ENCODE measurements around the gene MEG3. TPM values are rescaled to one million over a fixed set of nuclear protein-coding genes. Genes with fewer than 3 reads are reported as not detected.

Gene MEG3
- total RNA-seq, 2 donors from 2014 or later, result 6.5 to 9.5 TPM

- H3K27ac ChIP-seq, result no peak overlapping the region
- H3K4me1 ChIP-seq, result no peaks in the 10 kb centered on the region
- TF ChIP-seq CTCF (IDR thresholded peaks at IDR 0.05), result no peak
- H3K4me3 ChIP-seq, result no peak overlapping the region
- H3K27me3 ChIP-seq, result no peaks in the 10 kb centered on the region
- H3K36me3 ChIP-seq, result no peaks in the 10 kb centered on the region
- no peak for DNase-seq (ENCODE audit: low spot score)
- no peaks in the 10 kb centered on the region for H3K9me3 ChIP-seq
Measured at GRCh38 chr14:100890061-100890850, 64.3 kb downstream of the MEG3 start.

- no peak for DNase-seq (ENCODE audit: low spot score)
- no peak overlapping the region for H3K4me3 ChIP-seq
- no peak for TF ChIP-seq CTCF (IDR thresholded peaks at IDR 0.05)
- no peak overlapping the region for H3K27ac ChIP-seq
- H3K27me3 ChIP-seq, result no peaks in the 10 kb centered on the region
- no peaks in the 10 kb centered on the region for H3K9me3 ChIP-seq
- no peaks in the 10 kb centered on the region for H3K4me1 ChIP-seq
- H3K36me3 ChIP-seq, result no peaks in the 10 kb centered on the region
Measured at GRCh38 chr14:100891051-100891450, 65.1 kb downstream of the MEG3 start.

- no peaks in the 10 kb centered on the region for H3K4me1 ChIP-seq
- no peak overlapping the region for H3K4me3 ChIP-seq
- H3K9me3 ChIP-seq, result no peaks in the 10 kb centered on the region
- TF ChIP-seq CTCF (IDR thresholded peaks at IDR 0.05), result no peak
- DNase-seq (ENCODE audit: low spot score), result no peak
- no peaks in the 10 kb centered on the region for H3K36me3 ChIP-seq
- H3K27ac ChIP-seq, result no peak overlapping the region
- H3K27me3 ChIP-seq, result no peaks in the 10 kb centered on the region
Measured at GRCh38 chr14:100891501-100892445, 65.9 kb downstream of the MEG3 start.

- Histone ChIP-seq H3K9me3 (no peaks in the 10 kb centered on the region), H3K27me3 (no peaks in the 10 kb centered on the region), H3K36me3 (no peaks in the 10 kb centered on the region), H3K4me1 (no peaks in the 10 kb centered on the region), H3K27ac (no peak overlapping the region), H3K4me3 (no peak overlapping the region)
- DNase-seq (ENCODE audit: low spot score), result no peak
- TF ChIP-seq CTCF (IDR thresholded peaks at IDR 0.05), result no peak
Measured at GRCh38 chr14:100892496-100893227, 66.7 kb downstream of the MEG3 start.

- no peaks in the 10 kb centered on the region for H3K27me3 ChIP-seq
- no peaks in the 10 kb centered on the region for H3K9me3 ChIP-seq
- TF ChIP-seq CTCF (IDR thresholded peaks at IDR 0.05), result no peak
- H3K27ac ChIP-seq, result no peak overlapping the region
- DNase-seq (ENCODE audit: low spot score), result no peak
- no peaks in the 10 kb centered on the region for H3K4me1 ChIP-seq
- H3K4me3 ChIP-seq, result no peak overlapping the region
- no peaks in the 10 kb centered on the region for H3K36me3 ChIP-seq
Measured at GRCh38 chr14:100893228-100893601, 67.3 kb downstream of the MEG3 start.
